Measurements from ENCODE around the gene PLXNA2. TPM values are rescaled to one million over a fixed set of nuclear protein-coding genes. Genes with fewer than 3 reads are reported as not detected.

PLXNA2 gene
- polyA plus RNA-seq, 1 of the 3 experiments (the other 2 are of a cell fraction): 8.5 TPM

- no peaks in the 10 kb centered on the region for H3K9me2 ChIP-seq
- no peaks in the 10 kb centered on the region for H3F3A ChIP-seq (replicated peaks; ENCODE audit: insufficient read depth)
- H3K4me1 ChIP-seq (ENCODE audit: control insufficient read depth in 1 of 2, insufficient read depth in 2 of 2, low read depth in 1 of 2, low read length in 1 of 2): peaks cover 16 to 38% of the 10 kb centered on the region in 2 experiments
- no peak overlapping the region for H3K4me3 ChIP-seq (ENCODE audit: low read depth in 2 of 2, low read length in 1 of 2)
- CTCF ChIA-PET: interaction anchor here (0.7 to 2.1 kb wide), 6 partner anchors 8 to 84 kb away, joined by 3 to 6 read pairs (median 4); no protein-coding TSS in a partner anchor
- POLR2A ChIA-PET: no interaction called here
- no peak overlapping the region for H3K27ac ChIP-seq (ENCODE audit: low read depth in 2 of 2, low read length in 1 of 2)
- no peaks in the 10 kb centered on the region for H3K9me3 ChIP-seq
- H2AFZ ChIP-seq (ENCODE audit: low read depth): no peak overlapping the region
- 92% methylated on average over 15 of the region's 15 CpGs for WGBS (ENCODE audit: low lambda C conversion rate)
- no peak for DNase-seq
- no peak overlapping the region for H3K4me2 ChIP-seq
- no peak overlapping the region for H3K9ac ChIP-seq
- H3K79me2 ChIP-seq (ENCODE audit: insufficient read depth): peaks cover 43% of the 10 kb centered on the region
- H4K20me1 ChIP-seq (ENCODE audit: insufficient read depth): no peaks in the 10 kb centered on the region
- TF ChIP-seq NFIC (IDR thresholded peaks at IDR 0.05; ENCODE audit: borderline replicate concordance): no peak
- TF ChIP-seq SIN3A (IDR thresholded peaks at IDR 0.05; ENCODE audit: borderline replicate concordance, low read depth, low read length): no peak
- H3K36me3 ChIP-seq (replicated peaks in 1 of 2; ENCODE audit: control insufficient read depth in 1 of 2, insufficient read depth in 2 of 2, low read length in 1 of 2): no peaks in the 10 kb centered on the region
- no peaks in the 10 kb centered on the region for H3K27me3 ChIP-seq (ENCODE audit: insufficient read depth)
Observed at GRCh38 chr1:208154679-208155642, 89.2 kb downstream of the PLXNA2 start.

GRCh38 chr1:208154040-208154439 lies 90.1 kb downstream of the PLXNA2 start:
- TF ChIP-seq USF2 (IDR thresholded peaks at IDR 0.05; ENCODE audit: borderline replicate concordance, low read depth, low read length): no peak
- no peak for TF ChIP-seq FOXM1 (IDR thresholded peaks at IDR 0.05; ENCODE audit: low read depth)
- no peak for TF ChIP-seq RFX5 (IDR thresholded peaks at IDR 0.05; ENCODE audit: low read length)
- TF ChIP-seq TCF12 (IDR thresholded peaks at IDR 0.05): no peak
- no peak for TF ChIP-seq IRF3 (IDR thresholded peaks at IDR 0.05; ENCODE audit: low read depth, low read length)
- no peak for TF ChIP-seq NFIC (IDR thresholded peaks at IDR 0.05; ENCODE audit: borderline replicate concordance)
- no peak for TF ChIP-seq USF1 (IDR thresholded peaks at IDR 0.05; ENCODE audit: borderline replicate concordance, low read depth)
- no peak for TF ChIP-seq RXRA (IDR thresholded peaks at IDR 0.05; ENCODE audit: borderline replicate concordance, low read depth)
- no peak for TF ChIP-seq MXI1 (IDR thresholded peaks at IDR 0.05; ENCODE audit: low read depth, low read length)
- TF ChIP-seq SMC3 (IDR thresholded peaks at IDR 0.05; ENCODE audit: low read depth, low read length): no peak
- TF ChIP-seq CTCF (IDR thresholded peaks at IDR 0.05): no peak
- TF ChIP-seq NRF1 (IDR thresholded peaks at IDR 0.05; ENCODE audit: low read depth, low read length): no peak
- TF ChIP-seq MEF2A (IDR thresholded peaks at IDR 0.05; ENCODE audit: borderline replicate concordance, low read depth): no peak
- TF ChIP-seq EP300 (IDR thresholded peaks at IDR 0.05; ENCODE audit: borderline replicate concordance in 1 of 2, low read depth in 1 of 2, low read length in 1 of 2): no peak
- no peak for TF ChIP-seq FOXJ3 (CRISPR knock-in tag; IDR thresholded peaks at IDR 0.05)
- TF ChIP-seq POLR2AphosphoS5 (IDR thresholded peaks at IDR 0.05; ENCODE audit: low read depth, low read length): no peak

More at GRCh38 chr1:208154040-208154439, 90.1 kb downstream of the PLXNA2 start:
- no peaks in the 10 kb centered on the region for H3K9me2 ChIP-seq
- no peak for DNase-seq
- H3K9ac ChIP-seq: no peak overlapping the region
- H3K4me2 ChIP-seq: no peak overlapping the region
- CTCF ChIA-PET: interaction anchor here (1.1 kb wide), 1 partner anchor 84 kb away, joined by 5 read pairs; no protein-coding TSS in a partner anchor
- H3K27ac ChIP-seq (ENCODE audit: low read depth in 2 of 2, low read length in 1 of 2): no peak overlapping the region
- H3K9me3 ChIP-seq: no peaks in the 10 kb centered on the region
- no peaks in the 10 kb centered on the region for H3K27me3 ChIP-seq (ENCODE audit: insufficient read depth)
- H2AFZ ChIP-seq (ENCODE audit: low read depth): no peak overlapping the region
- no peaks in the 10 kb centered on the region for H4K20me1 ChIP-seq (ENCODE audit: insufficient read depth)
- no peaks in the 10 kb centered on the region for H3K36me3 ChIP-seq (replicated peaks in 1 of 2; ENCODE audit: control insufficient read depth in 1 of 2, insufficient read depth in 2 of 2, low read length in 1 of 2)
- 85% methylated on average over 7 of the region's 7 CpGs for WGBS (ENCODE audit: low lambda C conversion rate)
- peaks cover 7 to 28% of the 10 kb centered on the region in 2 experiments; a peak in 3 of 4 replicates for H3K4me1 ChIP-seq (ENCODE audit: control insufficient read depth in 1 of 2, insufficient read depth in 2 of 2, low read depth in 1 of 2, low read length in 1 of 2)
- peaks cover 39% of the 10 kb centered on the region for H3K79me2 ChIP-seq (ENCODE audit: insufficient read depth)
- H3K4me3 ChIP-seq (ENCODE audit: low read depth in 2 of 2, low read length in 1 of 2): no peak overlapping the region
- H3F3A ChIP-seq (replicated peaks; ENCODE audit: insufficient read depth): no peaks in the 10 kb centered on the region
- POLR2A ChIA-PET: no interaction called here

All from SK-N-SH (cell line).